GM23338 (cell line): ENCODE measurements around the gene GAB2. TPM values are rescaled to one million over a fixed set of nuclear protein-coding genes. Genes with fewer than 3 reads are reported as not detected.

Experiments used
- CREB1 ChIP-seq: fragments of 250-450 bp; sonication (Bioruptor Pico); IDR thresholded peaks from 2 replicates; pipeline ENCODE4 v1.5.0; 2020; ENCODE audit warnings: low read depth, mild to moderate bottlenecking, moderate library complexity
- ETS1 ChIP-seq: IDR thresholded peaks from 2 replicates; pipeline ENCODE4 v1.6.1; 2016; ENCODE audit warnings: antibody characterized with exemption
- EZH2 ChIP-seq: fragments of 200-600 bp; sonication (generic); IDR thresholded peaks from one replicate; pipeline ENCODE4 v1.8.0; 2017; ENCODE audit warnings: antibody characterized with exemption, mild to moderate bottlenecking, low read depth; ENCODE audit not compliant: unreplicated experiment
- JUNB ChIP-seq: IDR thresholded peaks from one replicate; pipeline ENCODE4 v1.6.1; 2016; ENCODE audit warnings: antibody characterized with exemption; ENCODE audit not compliant: unreplicated experiment
- REST ChIP-seq: IDR thresholded peaks from one replicate; pipeline ENCODE4 v1.6.1; 2018; ENCODE audit warnings: antibody characterized with exemption; ENCODE audit not compliant: unreplicated experiment
- ZNF114 ChIP-seq: fragments of 250-450 bp; sonication (Bioruptor Pico); IDR thresholded peaks from 2 replicates; pipeline ENCODE4 v1.5.0; 2020; ENCODE audit warnings: mild to moderate bottlenecking, moderate library complexity
- ZNF331 ChIP-seq: fragments of 250-450 bp; sonication (Bioruptor Pico); IDR thresholded peaks from 2 replicates; pipeline ENCODE4 v1.5.0; 2020; ENCODE audit warnings: low read depth, mild to moderate bottlenecking, moderate library complexity
- polyA plus RNA-seq: library from polyadenylated mRNA; unstranded; fragments of >200 nt; fragmentation: Nextera tagmentation; extraction: Ambion mirVana; gene quantifications from 2 replicates; pipeline ENCODE4 v1.2.1, GENCODE V29; 2016
- total RNA-seq: library from RNA; depleted of rRNA; stranded (reverse); fragments of >200 nt; shearing (Covaris generic); gene quantifications from 2 replicates; pipeline ENCODE4 v1.2.3, GENCODE V29; 2014
- TF ChIP-seq, protein P1 (sequence below): fragments of 250-450 bp; sonication (Bioruptor Pico); IDR thresholded peaks from 2 replicates; pipeline ENCODE4 v1.5.0; 2020; ENCODE audit warnings: mild to moderate bottlenecking, moderate library complexity

GAB2 gene
- total and polyA plus RNA-seq, 2 experiments from 2014 or later, result 2.0 to 10.8 TPM

- TF ChIP-seq, protein P1, sequence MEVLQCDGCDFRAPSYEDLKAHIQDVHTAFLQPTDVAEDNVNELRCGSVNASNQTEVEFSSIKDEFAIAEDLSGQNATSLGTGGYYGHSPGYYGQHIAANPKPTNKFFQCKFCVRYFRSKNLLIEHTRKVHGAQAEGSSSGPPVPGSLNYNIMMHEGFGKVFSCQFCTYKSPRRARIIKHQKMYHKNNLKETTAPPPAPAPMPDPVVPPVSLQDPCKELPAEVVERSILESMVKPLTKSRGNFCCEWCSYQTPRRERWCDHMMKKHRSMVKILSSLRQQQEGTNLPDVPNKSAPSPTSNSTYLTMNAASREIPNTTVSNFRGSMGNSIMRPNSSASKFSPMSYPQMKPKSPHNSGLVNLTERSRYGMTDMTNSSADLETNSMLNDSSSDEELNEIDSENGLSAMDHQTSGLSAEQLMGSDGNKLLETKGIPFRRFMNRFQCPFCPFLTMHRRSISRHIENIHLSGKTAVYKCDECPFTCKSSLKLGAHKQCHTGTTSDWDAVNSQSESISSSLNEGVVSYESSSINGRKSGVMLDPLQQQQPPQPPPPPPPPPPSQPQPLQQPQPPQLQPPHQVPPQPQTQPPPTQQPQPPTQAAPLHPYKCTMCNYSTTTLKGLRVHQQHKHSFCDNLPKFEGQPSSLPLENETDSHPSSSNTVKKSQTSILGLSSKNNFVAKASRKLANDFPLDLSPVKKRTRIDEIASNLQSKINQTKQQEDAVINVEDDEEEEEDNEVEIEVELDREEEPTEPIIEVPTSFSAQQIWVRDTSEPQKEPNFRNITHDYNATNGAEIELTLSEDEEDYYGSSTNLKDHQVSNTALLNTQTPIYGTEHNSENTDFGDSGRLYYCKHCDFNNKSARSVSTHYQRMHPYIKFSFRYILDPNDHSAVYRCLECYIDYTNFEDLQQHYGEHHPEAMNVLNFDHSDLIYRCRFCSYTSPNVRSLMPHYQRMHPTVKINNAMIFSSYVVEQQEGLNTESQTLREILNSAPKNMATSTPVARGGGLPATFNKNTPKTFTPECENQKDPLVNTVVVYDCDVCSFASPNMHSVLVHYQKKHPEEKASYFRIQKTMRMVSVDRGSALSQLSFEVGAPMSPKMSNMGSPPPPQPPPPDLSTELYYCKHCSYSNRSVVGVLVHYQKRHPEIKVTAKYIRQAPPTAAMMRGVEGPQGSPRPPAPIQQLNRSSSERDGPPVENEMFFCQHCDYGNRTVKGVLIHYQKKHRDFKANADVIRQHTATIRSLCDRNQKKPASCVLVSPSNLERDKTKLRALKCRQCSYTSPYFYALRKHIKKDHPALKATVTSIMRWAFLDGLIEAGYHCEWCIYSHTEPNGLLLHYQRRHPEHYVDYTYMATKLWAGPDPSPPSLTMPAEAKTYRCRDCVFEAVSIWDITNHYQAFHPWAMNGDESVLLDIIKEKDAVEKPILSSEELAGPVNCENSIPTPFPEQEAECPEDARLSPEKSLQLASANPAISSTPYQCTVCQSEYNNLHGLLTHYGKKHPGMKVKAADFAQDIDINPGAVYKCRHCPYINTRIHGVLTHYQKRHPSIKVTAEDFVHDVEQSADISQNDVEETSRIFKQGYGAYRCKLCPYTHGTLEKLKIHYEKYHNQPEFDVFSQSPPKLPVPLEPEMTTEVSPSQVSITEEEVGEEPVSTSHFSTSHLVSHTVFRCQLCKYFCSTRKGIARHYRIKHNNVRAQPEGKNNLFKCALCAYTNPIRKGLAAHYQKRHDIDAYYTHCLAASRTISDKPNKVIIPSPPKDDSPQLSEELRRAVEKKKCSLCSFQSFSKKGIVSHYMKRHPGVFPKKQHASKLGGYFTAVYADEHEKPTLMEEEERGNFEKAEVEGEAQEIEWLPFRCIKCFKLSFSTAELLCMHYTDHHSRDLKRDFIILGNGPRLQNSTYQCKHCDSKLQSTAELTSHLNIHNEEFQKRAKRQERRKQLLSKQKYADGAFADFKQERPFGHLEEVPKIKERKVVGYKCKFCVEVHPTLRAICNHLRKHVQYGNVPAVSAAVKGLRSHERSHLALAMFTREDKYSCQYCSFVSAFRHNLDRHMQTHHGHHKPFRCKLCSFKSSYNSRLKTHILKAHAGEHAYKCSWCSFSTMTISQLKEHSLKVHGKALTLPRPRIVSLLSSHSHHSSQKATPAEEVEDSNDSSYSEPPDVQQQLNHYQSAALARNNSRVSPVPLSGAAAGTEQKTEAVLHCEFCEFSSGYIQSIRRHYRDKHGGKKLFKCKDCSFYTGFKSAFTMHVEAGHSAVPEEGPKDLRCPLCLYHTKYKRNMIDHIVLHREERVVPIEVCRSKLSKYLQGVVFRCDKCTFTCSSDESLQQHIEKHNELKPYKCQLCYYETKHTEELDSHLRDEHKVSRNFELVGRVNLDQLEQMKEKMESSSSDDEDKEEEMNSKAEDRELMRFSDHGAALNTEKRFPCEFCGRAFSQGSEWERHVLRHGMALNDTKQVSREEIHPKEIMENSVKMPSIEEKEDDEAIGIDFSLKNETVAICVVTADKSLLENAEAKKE (CRISPR knock-in tag), result no peak
- TF ChIP-seq EZH2 (no peak), JUNB (no peak), CREB1 (CRISPR knock-in tag) (no peak), REST (no peak), ETS1 (no peak), ZNF114 (no peak), ZNF331 (CRISPR knock-in tag) (no peak)
Measured at GRCh38 chr11:78339945-78340344, 77.7 kb downstream of the GAB2 start (continued).
